ENCODE data around the gene PSMC6. TPM values are rescaled to one million over a fixed set of nuclear protein-coding genes. Genes with fewer than 3 reads are reported as not detected.

PSMC6 gene
- polyA plus RNA-seq (2013, experiment 1 of 2; ENCODE audit: insufficient read length): 80.7 TPM
- 77.6 TPM for polyA plus RNA-seq (2013, experiment 2 of 2; ENCODE audit: insufficient read length)

GRCh38 chr14:52706724-52707706, at the start of gene PSMC6:
PSMC6 (plus strand) TSS chr14:52707200; CDS start chr14:52707220, 20 bp downstream.
- peak; percentile 88 for DNase-seq

- no peak for DNase-seq
These were observed 46.7 kb upstream of the PSMC6 start for GRCh38 chr14:52660325-52660724.

GRCh38 chr14:52660832-52661231, 46.2 kb upstream of the PSMC6 start:
- DNase-seq: no peak

GRCh38 chr14:52661314-52661713, 45.7 kb upstream of the PSMC6 start:
- DNase-seq: no peak

GRCh38 chr14:52663850-52664249, 43.1 kb upstream of the PSMC6 start:
- no peak for DNase-seq

GRCh38 chr14:52678591-52678990, 28.4 kb upstream of the PSMC6 start:
- DNase-seq: no peak

- no peak for DNase-seq
These were observed 22.9 kb upstream of the PSMC6 start for GRCh38 chr14:52683985-52684520.

- DNase-seq: no peak
These were observed 20.8 kb upstream of the PSMC6 start for GRCh38 chr14:52686176-52686575.

- DNase-seq: no peak
These were observed 15.8 kb upstream of the PSMC6 start for GRCh38 chr14:52690983-52691760.

- peak; percentile 37 for DNase-seq
These were observed 14.6 kb upstream of the PSMC6 start for GRCh38 chr14:52692248-52692962.

GRCh38 chr14:52693036-52693435, 14.0 kb upstream of the PSMC6 start:
- DNase-seq: no peak

- DNase-seq: no peak
These were observed 13.5 kb upstream of the PSMC6 start for GRCh38 chr14:52693532-52693931.

- DNase-seq: no peak
These were observed 12.1 kb upstream of the PSMC6 start for GRCh38 chr14:52694761-52695480.

- peak; percentile 82 for DNase-seq
These were observed 11.4 kb upstream of the PSMC6 start, which contains the start of gene ERO1A for GRCh38 chr14:52695481-52696091. ERO1A (minus strand) TSS chr14:52695558; CDS start chr14:52695481, 77 bp downstream.

- DNase-seq: no peak
These were observed 6.3 kb upstream of the PSMC6 start for GRCh38 chr14:52700701-52701172.

- no peak for DNase-seq
These were observed 5.8 kb upstream of the PSMC6 start for GRCh38 chr14:52701223-52701622.

GRCh38 chr14:52703225-52703624, 3.8 kb upstream of the PSMC6 start:
- peak; percentile 95 for DNase-seq

- DNase-seq: no peak
These were observed 3.3 kb upstream of the PSMC6 start for GRCh38 chr14:52703664-52704063.

GRCh38 chr14:52706286-52706685, 714 bp upstream of the PSMC6 start:
- no peak for DNase-seq

- DNase-seq: no peak
These were observed 4.7 kb downstream of the PSMC6 start for GRCh38 chr14:52711666-52712065.

- no peak for DNase-seq
These were observed 9.2 kb downstream of the PSMC6 start for GRCh38 chr14:52716155-52716554.

Measured in fibroblast of skin of abdomen (primary cell).